Sigmoid colon (tissue), 7 donors: Measurements from ENCODE around the gene ADRA2B. TPM values are rescaled to one million over a fixed set of nuclear protein-coding genes. Genes with fewer than 3 reads are reported as not detected.

Experiments used
- DNase-seq: peaks from one replicate; pipeline ENCODE4 v3.0.0-alpha.2; 2019
- H3K27ac ChIP-seq, 4 donors: fragments of 200-600 bp; sonication (generic); one replicate each; pipeline ENCODE4 v1.5.1; 2016 to 2019; ENCODE audit warnings: mild to moderate bottlenecking in 1 of 4
- H3K27me3 ChIP-seq, 3 donors: fragments of 200-600 bp; sonication (generic); one replicate each; pipeline ENCODE4 v1.5.1; 2019; ENCODE audit warnings: mild to moderate bottlenecking in 1 of 3
- H3K36me3 ChIP-seq, 4 donors: fragments of 200-600 bp; sonication (generic); one replicate each; pipeline ENCODE4 v1.5.1; 2016 to 2019
- H3K4me1 ChIP-seq, 4 donors: fragments of 200-600 bp; sonication (generic); one replicate each; pipeline ENCODE4 v1.5.1; 2017 to 2019
- H3K4me3 ChIP-seq, 4 donors: fragments of 200-600 bp; sonication (generic); one replicate each; pipeline ENCODE4 v1.5.1; 2017 to 2019; ENCODE audit warnings: mild to moderate bottlenecking in 2 of 4, moderate library complexity in 1 of 4
- H3K9me3 ChIP-seq, 4 donors: fragments of 200-600 bp in 3 of 4; sonication (generic) in 3 of 4; one replicate each; pipeline versions ENCODE4 v1.5.1 to v1.6.1; 2013 to 2019
- EP300 ChIP-seq, 4 donors: sonication (generic); formaldehyde crosslinking; IDR thresholded peaks; one replicate each; pipeline ENCODE4 v1.6.1; 2017; ENCODE audit warnings: antibody characterized with exemption in 4 of 4
- POLR2A ChIP-seq, 2 donors: fragments of 450-650 bp; IDR thresholded peaks; one replicate each; pipeline ENCODE4 v1.6.1; 2016; ENCODE audit warnings: antibody characterized with exemption in 2 of 2, mild to moderate bottlenecking in 2 of 2, moderate library complexity in 2 of 2
- POLR2AphosphoS5 ChIP-seq, 4 donors: sonication (generic); formaldehyde crosslinking; IDR thresholded peaks; one replicate each; pipeline ENCODE4 v1.6.1; 2017; ENCODE audit warnings: antibody characterized with exemption in 4 of 4
- WGBS, 2 donors: extraction: QIAGEN DNeasy Blood & Tissue Kit; methylation state at CpG; one replicate each; pipeline ENCODE4 v1.1.7; 2013; 5-methylcytosine and 5-hydroxymethylcytosine counted together
- intact Hi-C: fragments of 100-400 bp; cut with DNase I; formaldehyde crosslinking; loops from one replicate; pipeline ENCODE4 v1.15.1; 2023
- polyA plus RNA-seq, 3 donors: library from polyadenylated mRNA; stranded (reverse); fragments of 200-250 nt; gene quantifications; one replicate each; pipeline ENCODE4 v1.2.3, GENCODE V29; 2013
- total RNA-seq, 4 donors: library from RNA; depleted of rRNA; stranded (reverse); fragments of >200 nt; gene quantifications; one replicate each; pipeline ENCODE4 v1.1.0, GENCODE V29; 2016
- TF ChIP-seq, protein P1 (sequence below), 4 experiments: fragments of 450-650 bp in 3 of 4; fragments of 200-600 bp in 1 of 4; IDR thresholded peaks; one replicate each; pipeline ENCODE4 v1.5.1; 2016 to 2019; ENCODE audit warnings: antibody characterized with exemption in 4 of 4, mild to moderate bottlenecking in 3 of 4, moderate library complexity in 2 of 4
- donor health status: healthy with polysubstance abuse.
- donor health status: Bipolar disorder and iron deficiency.
- donor health status: healthy.

ADRA2B gene
- total RNA-seq (1 to 10 TPM in 2 of 4 donors, under 1 TPM in 2; 0.49 to 1.4 (median 0.83) TPM), polyA plus RNA-seq (under 1 TPM in 2 of 3 donors, not detected in 1; under 0.01 to 0.54 TPM)

DNA sequence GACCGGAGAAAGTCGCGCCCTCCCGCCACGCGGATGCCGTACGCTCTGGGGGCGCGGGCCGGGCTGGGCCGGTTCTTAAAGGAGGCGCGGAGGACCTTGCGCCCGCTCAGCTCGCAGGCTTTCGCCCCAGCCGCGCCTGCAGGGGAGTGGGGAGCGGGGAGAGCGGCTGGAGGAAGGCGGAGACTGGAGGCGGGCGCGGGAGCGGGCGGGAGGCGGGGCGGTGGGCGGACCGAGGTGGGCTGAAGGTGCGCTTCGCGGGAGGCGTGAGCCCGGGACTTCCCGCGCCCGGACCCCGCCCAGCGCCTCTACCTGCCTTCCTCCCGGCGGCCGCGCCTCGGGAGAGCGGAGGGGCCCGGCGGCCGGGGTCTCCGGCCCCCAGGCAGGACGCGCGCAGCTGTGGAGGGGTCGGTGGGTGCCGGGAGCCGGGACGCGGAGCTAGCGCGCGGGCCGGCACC is at the start of gene ADRA2B:
ADRA2B (minus strand) TSS at position 148 of the 455 bp plus-strand sequence. CDS start 422 bp downstream, outside the sequence.
- Histone ChIP-seq H3K36me3 (no peaks in the 10 kb centered on the region), H3K4me3 (peak within 1 kb of the TSS; percentile 3 to 59 (median 50)), H3K27me3 (peaks cover 25 to 52% (median 31%) of the 10 kb centered on the region in 3 donors), H3K27ac (peak within 1 kb of the TSS in 3 of 4 donors; percentile 7 to 51 (median 20)), H3K4me1 (peaks cover 0 to 18% (median 17%) of the 10 kb centered on the region in 4 donors), H3K9me3 (no peaks in the 10 kb centered on the region)
- 0 to 1% methylated on average over 64 of the region's 64 CpGs for WGBS, 2 donors
- DNase-seq = peak; percentile 60
- intact Hi-C loops = loop anchor here (2.0 to 10.0 kb wide), 2 partner anchors 92 to 124 kb away; no protein-coding TSS in a partner anchor
- peak in 1 of 4 donors; percentile 38 for TF ChIP-seq POLR2AphosphoS5 (IDR thresholded peaks at IDR 0.05)
- TF ChIP-seq POLR2A (IDR thresholded peaks at IDR 0.05) = no peak
- TF ChIP-seq, protein P1, sequence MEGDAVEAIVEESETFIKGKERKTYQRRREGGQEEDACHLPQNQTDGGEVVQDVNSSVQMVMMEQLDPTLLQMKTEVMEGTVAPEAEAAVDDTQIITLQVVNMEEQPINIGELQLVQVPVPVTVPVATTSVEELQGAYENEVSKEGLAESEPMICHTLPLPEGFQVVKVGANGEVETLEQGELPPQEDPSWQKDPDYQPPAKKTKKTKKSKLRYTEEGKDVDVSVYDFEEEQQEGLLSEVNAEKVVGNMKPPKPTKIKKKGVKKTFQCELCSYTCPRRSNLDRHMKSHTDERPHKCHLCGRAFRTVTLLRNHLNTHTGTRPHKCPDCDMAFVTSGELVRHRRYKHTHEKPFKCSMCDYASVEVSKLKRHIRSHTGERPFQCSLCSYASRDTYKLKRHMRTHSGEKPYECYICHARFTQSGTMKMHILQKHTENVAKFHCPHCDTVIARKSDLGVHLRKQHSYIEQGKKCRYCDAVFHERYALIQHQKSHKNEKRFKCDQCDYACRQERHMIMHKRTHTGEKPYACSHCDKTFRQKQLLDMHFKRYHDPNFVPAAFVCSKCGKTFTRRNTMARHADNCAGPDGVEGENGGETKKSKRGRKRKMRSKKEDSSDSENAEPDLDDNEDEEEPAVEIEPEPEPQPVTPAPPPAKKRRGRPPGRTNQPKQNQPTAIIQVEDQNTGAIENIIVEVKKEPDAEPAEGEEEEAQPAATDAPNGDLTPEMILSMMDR (IDR thresholded peaks at IDR 0.05) = no peak
- no peak for TF ChIP-seq EP300 (IDR thresholded peaks at IDR 0.05)

DNA sequence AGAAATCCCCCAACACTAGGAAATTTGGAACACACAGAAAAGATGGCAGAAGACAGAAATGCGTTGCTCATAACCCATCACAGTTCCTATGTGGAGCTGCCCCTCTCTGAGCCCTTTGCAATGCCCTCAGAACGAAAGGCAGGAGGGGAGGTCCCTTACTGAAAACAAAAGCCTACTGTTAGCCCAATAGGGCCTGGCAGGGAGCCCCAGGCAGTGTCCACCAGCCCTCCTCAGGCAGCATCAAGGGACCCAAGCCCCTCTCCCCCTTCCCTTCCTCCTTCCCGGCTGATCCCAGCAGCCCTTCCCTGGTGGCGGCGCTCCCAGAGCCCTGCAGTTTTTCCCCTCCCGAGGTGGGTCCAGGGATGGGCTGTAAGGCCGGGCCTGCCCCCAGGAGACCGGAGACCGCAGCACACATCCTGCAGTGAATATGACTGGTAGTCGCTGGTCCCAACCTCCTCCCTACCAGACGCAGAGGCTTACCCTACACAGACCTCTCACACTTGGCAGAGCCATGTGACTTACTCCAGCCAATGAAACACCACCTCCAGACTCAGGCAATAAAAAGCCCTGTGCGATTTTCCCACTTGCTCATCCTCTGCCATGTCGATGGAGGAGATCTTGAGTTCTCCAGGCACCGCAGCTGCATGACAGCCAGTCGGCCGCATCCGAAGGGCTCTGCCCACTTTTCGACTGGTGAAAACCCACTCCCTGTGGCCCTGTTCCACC is 48.3 kb upstream of the ADRA2B start:
- Histone ChIP-seq H3K4me3 (no peak overlapping the region), H3K27ac (no peak overlapping the region), H3K9me3 (peaks cover 0 to under 1% (median 0%) of the 10 kb centered on the region in 4 donors), H3K27me3 (no peaks in the 10 kb centered on the region), H3K4me1 (no peaks in the 10 kb centered on the region), H3K36me3 (no peaks in the 10 kb centered on the region)
- DNase-seq = peak; percentile 51
- no peak for TF ChIP-seq POLR2A (IDR thresholded peaks at IDR 0.05)
- TF ChIP-seq POLR2AphosphoS5 (IDR thresholded peaks at IDR 0.05) = no peak
- TF ChIP-seq, protein P1 (IDR thresholded peaks at IDR 0.05) = no peak
- TF ChIP-seq EP300 (IDR thresholded peaks at IDR 0.05) = no peak
- intact Hi-C loops = no loop called here
- WGBS, 2 donors = 74 to 86% methylated on average over 18 of the region's 18 CpGs

DNA sequence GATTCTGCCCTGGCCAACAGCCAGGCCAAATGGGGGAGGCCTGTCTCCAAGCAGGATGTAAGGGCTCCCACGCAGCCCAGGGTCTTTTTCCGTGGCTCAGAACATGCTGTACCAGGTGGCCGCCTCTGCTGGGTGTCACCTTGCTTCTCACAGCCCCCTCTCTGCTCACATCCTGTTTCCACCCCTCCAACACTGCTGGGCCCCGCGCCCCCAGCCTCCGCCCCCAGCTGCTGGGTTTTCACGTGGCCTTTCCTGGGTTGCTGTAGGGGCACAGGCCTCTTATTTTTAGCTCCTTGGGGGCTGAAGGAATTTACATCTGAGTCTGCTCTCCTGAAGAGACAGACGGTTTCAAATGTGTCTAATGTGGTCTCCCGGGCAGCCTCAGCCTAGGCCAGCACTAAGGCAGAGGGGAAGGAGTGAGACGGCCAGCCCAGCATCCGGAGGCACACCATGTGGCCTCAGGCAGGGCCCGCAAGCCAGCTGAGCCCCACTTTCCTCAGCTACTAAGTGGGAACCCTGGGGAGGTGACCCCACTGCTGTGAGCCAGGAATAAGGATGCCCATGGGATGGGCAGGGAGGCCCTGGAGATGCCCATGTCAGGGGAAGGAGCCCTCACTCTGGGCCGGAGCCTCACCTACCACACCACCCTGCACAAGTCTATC is 47.5 kb upstream of the ADRA2B start:
- no peak for TF ChIP-seq POLR2AphosphoS5 (IDR thresholded peaks at IDR 0.05)
- TF ChIP-seq POLR2A (IDR thresholded peaks at IDR 0.05) = no peak
- TF ChIP-seq, protein P1 (IDR thresholded peaks at IDR 0.05) = no peak
- TF ChIP-seq EP300 (IDR thresholded peaks at IDR 0.05) = no peak
- Histone ChIP-seq H3K4me1 (no peaks in the 10 kb centered on the region), H3K27me3 (no peaks in the 10 kb centered on the region), H3K9me3 (no peaks in the 10 kb centered on the region), H3K27ac (no peak overlapping the region), H3K36me3 (no peaks in the 10 kb centered on the region), H3K4me3 (no peak overlapping the region)
- intact Hi-C loops = no loop called here
- peak; percentile 40 for DNase-seq
- 44 to 83% methylated on average over 13 of the region's 13 CpGs for WGBS, 2 donors

DNA sequence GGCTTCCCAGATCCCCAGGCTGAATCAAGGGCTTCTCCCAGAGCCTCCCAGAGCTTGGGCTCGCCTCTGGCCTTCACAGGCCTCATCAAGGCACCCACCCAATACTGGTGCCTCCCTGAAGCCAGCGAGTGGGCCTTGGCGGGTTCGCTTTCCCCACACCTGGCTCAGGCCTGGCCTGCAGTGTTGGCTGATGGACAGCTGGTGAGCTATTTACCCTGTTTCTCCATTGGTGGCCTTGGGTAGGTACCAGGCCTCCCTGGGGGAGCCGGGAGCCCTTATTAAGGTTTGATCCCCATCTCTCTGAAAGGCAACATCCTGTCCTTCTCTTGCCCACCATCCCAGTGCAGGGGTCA is 47.0 kb upstream of the ADRA2B start:
- no peak for DNase-seq

More for the DNA sequence above, 47.0 kb upstream of the ADRA2B start:
- Histone ChIP-seq H3K36me3 (no peaks in the 10 kb centered on the region), H3K4me1 (no peaks in the 10 kb centered on the region), H3K4me3 (no peak overlapping the region), H3K9me3 (no peaks in the 10 kb centered on the region), H3K27ac (no peak overlapping the region), H3K27me3 (no peaks in the 10 kb centered on the region)
- WGBS, 2 donors = 85 to 94% methylated on average over 5 of the region's 5 CpGs
- intact Hi-C loops = no loop called here
- TF ChIP-seq, protein P1 (IDR thresholded peaks at IDR 0.05) = no peak
- no peak for TF ChIP-seq POLR2A (IDR thresholded peaks at IDR 0.05)
- TF ChIP-seq EP300 (IDR thresholded peaks at IDR 0.05) = no peak
- no peak for TF ChIP-seq POLR2AphosphoS5 (IDR thresholded peaks at IDR 0.05)
